ENCODE results near the gene CLEC12A.
"Not testable (repeated sequence)": the region's sequence is repeated elsewhere in the genome, so short reads cannot be mapped to it uniquely, and the experiment has no call there.

GRCh38 chr12:9974731-9975130, 3.5 kb downstream of the CLEC12A start:
- TF ChIP-seq, protein P1, sequence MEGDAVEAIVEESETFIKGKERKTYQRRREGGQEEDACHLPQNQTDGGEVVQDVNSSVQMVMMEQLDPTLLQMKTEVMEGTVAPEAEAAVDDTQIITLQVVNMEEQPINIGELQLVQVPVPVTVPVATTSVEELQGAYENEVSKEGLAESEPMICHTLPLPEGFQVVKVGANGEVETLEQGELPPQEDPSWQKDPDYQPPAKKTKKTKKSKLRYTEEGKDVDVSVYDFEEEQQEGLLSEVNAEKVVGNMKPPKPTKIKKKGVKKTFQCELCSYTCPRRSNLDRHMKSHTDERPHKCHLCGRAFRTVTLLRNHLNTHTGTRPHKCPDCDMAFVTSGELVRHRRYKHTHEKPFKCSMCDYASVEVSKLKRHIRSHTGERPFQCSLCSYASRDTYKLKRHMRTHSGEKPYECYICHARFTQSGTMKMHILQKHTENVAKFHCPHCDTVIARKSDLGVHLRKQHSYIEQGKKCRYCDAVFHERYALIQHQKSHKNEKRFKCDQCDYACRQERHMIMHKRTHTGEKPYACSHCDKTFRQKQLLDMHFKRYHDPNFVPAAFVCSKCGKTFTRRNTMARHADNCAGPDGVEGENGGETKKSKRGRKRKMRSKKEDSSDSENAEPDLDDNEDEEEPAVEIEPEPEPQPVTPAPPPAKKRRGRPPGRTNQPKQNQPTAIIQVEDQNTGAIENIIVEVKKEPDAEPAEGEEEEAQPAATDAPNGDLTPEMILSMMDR (IDR thresholded peaks at IDR 0.05), result not testable (repeated sequence)
- not testable (repeated sequence) for TF ChIP-seq POLR2A (IDR thresholded peaks at IDR 0.05)

Data from adrenal gland (tissue), 5 donors.